ENCODE data around the gene FAM98A. TPM values are rescaled to one million over a fixed set of nuclear protein-coding genes. Genes with fewer than 3 reads are reported as not detected.

The FAM98A gene
- total RNA-seq, 2 donors from 2014 or later = 20.1 to 97.3 TPM

DNA sequence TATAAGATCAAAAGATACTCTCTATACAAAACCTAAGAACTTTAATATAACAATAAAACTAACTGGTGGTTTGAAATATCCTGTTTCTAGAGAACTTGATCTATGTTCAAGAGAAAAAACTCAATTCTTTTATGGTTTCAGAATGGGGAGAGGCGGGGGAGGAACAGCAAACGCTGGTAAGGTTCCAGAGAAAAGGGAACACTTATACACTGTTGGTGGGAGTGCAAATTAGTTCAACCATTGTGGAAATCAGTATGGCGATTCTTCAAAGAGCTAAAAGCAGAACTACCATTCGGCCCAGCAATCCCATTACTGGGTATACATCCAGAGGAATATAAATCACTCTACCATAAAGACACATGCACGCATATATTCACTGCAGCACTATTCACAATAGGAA lies 17.2 kb downstream of the FAM98A start:
- Histone ChIP-seq H3K27ac (no peak overlapping the region), H3K27me3 (no peaks in the 10 kb centered on the region), H3K4me3 (no peak overlapping the region), H3K4me1 (peaks cover 6% of the 10 kb centered on the region), H3K36me3 (replicated peaks in 1 of 2; ENCODE audit: insufficient read depth in 1 of 2, low read depth in 2 of 2) (peaks cover 0 to 15% of the 10 kb centered on the region in 2 donors), H3K9me3 (no peaks in the 10 kb centered on the region)
- ATAC-seq (no peak), DNase-seq (no peak)
- TF ChIP-seq, protein P1, sequence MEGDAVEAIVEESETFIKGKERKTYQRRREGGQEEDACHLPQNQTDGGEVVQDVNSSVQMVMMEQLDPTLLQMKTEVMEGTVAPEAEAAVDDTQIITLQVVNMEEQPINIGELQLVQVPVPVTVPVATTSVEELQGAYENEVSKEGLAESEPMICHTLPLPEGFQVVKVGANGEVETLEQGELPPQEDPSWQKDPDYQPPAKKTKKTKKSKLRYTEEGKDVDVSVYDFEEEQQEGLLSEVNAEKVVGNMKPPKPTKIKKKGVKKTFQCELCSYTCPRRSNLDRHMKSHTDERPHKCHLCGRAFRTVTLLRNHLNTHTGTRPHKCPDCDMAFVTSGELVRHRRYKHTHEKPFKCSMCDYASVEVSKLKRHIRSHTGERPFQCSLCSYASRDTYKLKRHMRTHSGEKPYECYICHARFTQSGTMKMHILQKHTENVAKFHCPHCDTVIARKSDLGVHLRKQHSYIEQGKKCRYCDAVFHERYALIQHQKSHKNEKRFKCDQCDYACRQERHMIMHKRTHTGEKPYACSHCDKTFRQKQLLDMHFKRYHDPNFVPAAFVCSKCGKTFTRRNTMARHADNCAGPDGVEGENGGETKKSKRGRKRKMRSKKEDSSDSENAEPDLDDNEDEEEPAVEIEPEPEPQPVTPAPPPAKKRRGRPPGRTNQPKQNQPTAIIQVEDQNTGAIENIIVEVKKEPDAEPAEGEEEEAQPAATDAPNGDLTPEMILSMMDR (IDR thresholded peaks at IDR 0.05) = no peak
- TF ChIP-seq POLR2A (IDR thresholded peaks at IDR 0.05) = no peak
- intact Hi-C loops (cut with DNase I) = no loop called here
- WGBS, 2 donors = 74 to 92% methylated on average over 5 of the region's 5 CpGs

DNA sequence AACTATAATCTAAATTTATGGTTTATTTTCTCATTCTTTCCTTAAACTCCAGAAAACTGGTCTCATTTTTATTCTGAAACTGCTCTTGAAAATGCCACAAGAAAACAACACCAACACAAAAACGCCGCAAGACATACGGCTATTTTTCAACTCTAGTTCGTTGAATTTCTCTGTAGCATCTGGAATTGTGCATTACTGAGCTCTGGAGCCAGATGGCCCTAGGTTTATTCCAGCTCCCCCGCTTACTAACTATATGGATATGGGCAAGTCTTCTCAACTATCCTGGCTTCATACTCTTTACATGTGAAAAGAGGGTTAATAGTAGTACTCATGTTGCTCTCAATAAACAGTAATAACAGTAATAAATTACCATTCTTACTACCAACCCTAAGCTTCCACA lies 19.9 kb downstream of the FAM98A start:
- no peak overlapping the region for H3K4me3 ChIP-seq
- peaks cover 6% of the 10 kb centered on the region for H3K4me1 ChIP-seq
- H3K36me3 ChIP-seq (replicated peaks in 1 of 2; ENCODE audit: insufficient read depth in 1 of 2, low read depth in 2 of 2) = no peaks in the 10 kb centered on the region
- 92% methylated on average over 5 of the region's 5 CpGs for WGBS, 2 donors
- no peak overlapping the region for H3K27ac ChIP-seq
- DNase-seq = no peak
- intact Hi-C loops (cut with DNase I) = no loop called here
- TF ChIP-seq, protein P1 (IDR thresholded peaks at IDR 0.05) = no peak
- ATAC-seq = no peak
- H3K9me3 ChIP-seq = no peaks in the 10 kb centered on the region
- no peaks in the 10 kb centered on the region for H3K27me3 ChIP-seq

DNA sequence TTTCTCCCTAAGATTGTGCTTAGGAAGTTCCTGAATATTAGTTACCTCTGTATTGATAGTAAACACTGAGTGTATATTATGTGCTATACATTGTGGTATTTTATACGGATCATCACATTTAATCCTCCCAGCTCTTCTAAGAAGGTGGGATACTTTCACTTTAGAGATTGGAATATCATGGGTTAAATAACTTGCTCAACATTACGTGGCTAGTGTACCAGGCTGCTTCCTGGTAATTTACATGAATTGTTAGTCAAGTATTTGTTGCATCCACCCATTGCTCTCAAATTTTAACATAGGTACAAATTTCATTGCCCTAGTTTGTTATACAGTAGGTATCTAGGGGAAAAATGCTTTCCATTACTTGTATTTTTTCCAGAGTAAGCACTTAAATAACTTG lies 21.4 kb downstream of the FAM98A start:
- ATAC-seq (no peak), DNase-seq (no peak)
- intact Hi-C loops (cut with DNase I) = no loop called here
- Histone ChIP-seq H3K4me3 (no peak overlapping the region), H3K4me1 (peaks cover 6% of the 10 kb centered on the region), H3K27me3 (no peaks in the 10 kb centered on the region), H3K27ac (no peak overlapping the region), H3K36me3 (replicated peaks in 1 of 2; ENCODE audit: insufficient read depth in 1 of 2, low read depth in 2 of 2) (no peaks in the 10 kb centered on the region), H3K9me3 (no peaks in the 10 kb centered on the region)
- 45 to 49% methylated on average over 2 of the region's 2 CpGs for WGBS, 2 donors
- TF ChIP-seq, protein P1 (IDR thresholded peaks at IDR 0.05) = no peak
- TF ChIP-seq POLR2A (IDR thresholded peaks at IDR 0.05) = no peak

DNA sequence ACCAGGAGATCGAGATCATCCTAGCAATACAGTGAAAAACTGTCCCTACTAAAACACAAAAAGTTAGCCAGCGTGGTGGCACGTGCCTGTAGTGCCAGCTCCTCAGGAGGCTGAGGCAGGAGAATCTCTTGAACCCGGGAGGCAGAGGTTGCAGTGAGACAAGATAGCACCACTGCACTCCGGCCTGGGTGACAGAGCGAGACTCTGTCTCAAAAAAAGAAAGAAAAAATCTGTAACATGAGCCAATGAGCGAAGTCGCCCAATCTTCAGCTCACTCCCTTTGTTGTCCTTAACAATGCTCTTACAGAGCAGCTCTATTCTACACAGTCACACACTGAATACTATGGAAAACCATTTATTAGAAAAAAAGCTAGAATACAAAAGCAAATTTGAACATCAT lies 22.0 kb downstream of the FAM98A start:
- peaks cover 6% of the 10 kb centered on the region for H3K4me1 ChIP-seq
- H3K27me3 ChIP-seq = no peaks in the 10 kb centered on the region
- intact Hi-C loops (cut with DNase I) = no loop called here
- DNase-seq (no peak), ATAC-seq (no peak)
- H3K27ac ChIP-seq = no peak overlapping the region
- H3K36me3 ChIP-seq (replicated peaks in 1 of 2; ENCODE audit: insufficient read depth in 1 of 2, low read depth in 2 of 2) = no peaks in the 10 kb centered on the region
- no peak overlapping the region for H3K4me3 ChIP-seq
- TF ChIP-seq, protein P1 (IDR thresholded peaks at IDR 0.05) = no peak
- no peak for TF ChIP-seq POLR2A (IDR thresholded peaks at IDR 0.05)
- WGBS, 2 donors = 89 to 95% methylated on average over 8 of the region's 8 CpGs
- no peaks in the 10 kb centered on the region for H3K9me3 ChIP-seq

DNA sequence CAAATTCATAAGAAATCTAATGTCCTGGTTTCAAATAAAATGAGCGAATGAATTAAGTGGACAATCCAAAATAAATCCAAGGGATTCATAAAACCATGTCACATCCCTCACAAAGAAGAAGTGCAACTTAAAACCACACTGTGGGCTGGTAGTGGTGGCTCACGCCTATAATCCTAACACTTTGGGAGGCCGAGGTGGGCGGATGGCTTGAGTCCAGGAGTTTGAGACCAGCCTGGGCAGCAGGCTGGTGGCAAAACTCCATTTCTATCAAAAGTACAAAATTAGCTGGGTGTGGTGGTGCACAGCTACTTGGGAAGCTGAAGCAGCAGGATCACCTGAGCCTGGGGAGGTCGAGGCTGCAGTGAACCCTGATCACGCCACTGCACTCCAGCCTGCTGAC lies 25.4 kb downstream of the FAM98A start:
- intact Hi-C loops (cut with DNase I) = no loop called here
- Histone ChIP-seq H3K27ac (no peak overlapping the region), H3K36me3 (replicated peaks in 1 of 2; ENCODE audit: insufficient read depth in 1 of 2, low read depth in 2 of 2) (no peaks in the 10 kb centered on the region), H3K4me1 (peaks cover 6% of the 10 kb centered on the region), H3K27me3 (no peaks in the 10 kb centered on the region), H3K4me3 (no peak overlapping the region), H3K9me3 (no peaks in the 10 kb centered on the region)
- DNase-seq (no peak), ATAC-seq (no peak)
- 93 to 96% methylated on average over 6 of the region's 6 CpGs for WGBS, 2 donors
- no peak for TF ChIP-seq POLR2A (IDR thresholded peaks at IDR 0.05)
- TF ChIP-seq, protein P1 (IDR thresholded peaks at IDR 0.05) = no peak
